ENCODE results near the gene ECSIT.
A peak's percentile ranks its signal among the peaks of the same experiment; 100 is the strongest.

ECSIT gene

DNA sequence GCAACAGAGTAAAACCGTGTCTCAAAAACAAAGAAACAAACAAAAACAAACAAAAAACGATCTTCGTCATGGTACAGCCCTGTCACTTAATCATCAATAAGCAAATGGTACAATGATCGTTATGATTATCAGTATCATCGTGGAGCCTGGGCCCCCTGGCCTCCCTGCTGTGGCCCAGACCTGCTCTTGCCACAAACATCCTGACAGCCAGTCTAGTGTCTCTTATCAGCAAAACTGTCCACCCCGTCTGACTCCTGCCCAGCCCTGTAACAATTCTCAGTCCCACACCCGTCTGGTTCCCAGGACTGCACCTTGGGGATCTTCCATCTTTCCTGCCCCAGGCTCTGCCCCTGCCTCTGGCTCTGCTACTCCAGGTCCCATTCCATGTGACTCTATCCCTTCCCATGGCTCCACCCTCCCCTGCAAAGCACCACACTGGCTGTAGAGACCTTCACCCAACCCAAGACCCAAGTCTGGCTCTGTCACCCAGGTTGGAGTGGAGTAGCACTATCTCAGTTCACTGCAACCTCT is 29.0 kb downstream of the ECSIT start:
- no peak for DNase-seq

DNA sequence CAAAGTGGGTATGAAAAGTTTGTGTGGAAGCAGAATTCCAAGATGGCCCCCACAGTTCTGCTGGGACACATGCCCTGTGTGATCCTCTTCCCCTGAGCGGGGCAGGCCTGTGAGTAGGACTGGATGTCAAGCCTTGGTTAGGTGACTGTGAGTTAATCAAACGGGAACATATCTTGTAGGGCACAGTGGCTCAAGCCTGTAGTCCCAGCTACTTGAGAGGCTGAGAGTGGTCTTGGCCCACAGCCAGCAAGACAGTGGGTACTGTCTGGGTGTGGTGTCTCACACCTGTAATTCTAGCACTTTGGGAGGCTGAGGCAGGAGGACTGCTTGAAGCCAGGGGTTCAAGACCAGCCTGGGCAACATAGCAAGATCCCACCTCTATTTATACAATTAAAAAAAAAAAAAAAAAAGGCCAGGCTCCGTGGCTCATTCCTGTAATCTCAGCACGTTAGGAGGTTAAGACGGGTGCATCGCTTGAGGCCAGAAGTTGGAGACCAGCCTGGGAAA is 29.7 kb downstream of the ECSIT start:
- DNase-seq, result no peak

DNA sequence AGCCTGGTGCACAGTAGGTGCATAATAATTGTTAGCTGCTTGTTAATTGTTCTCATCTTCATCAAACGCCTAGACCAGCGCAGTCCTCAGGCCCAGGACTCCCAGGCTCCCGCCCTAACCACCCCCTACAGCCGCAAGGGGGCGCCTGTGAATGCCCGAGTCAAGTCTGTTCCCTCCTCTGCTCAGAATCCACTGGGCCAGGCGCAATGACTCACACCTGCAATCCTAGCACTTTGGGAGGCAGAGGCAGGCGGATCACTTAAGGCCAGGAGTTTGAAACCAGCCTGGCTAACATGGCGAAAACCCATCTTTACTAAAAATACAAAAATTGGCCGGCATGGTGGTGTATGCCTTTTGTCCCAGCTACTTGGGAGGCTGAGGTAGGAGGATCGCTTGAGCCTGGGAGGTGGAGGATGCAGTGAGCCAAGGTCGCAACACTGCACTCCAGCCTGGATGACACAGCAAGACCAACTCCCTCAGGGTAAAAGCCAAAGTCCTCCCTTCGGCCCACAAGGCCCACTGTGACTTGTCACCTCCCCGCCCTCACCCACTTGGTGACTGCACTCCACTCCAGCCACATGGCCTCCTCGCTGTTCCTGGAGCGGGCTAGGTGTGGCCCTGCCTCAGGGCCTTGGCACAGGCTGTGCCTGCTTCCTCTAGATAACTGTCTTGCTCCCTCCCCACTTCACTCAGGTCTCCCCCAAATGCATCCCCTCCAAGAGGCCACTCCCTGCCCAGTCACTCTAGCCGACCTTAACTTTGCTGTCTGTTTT is 32.4 kb downstream of the ECSIT start:
- DNase-seq, result no peak

DNA sequence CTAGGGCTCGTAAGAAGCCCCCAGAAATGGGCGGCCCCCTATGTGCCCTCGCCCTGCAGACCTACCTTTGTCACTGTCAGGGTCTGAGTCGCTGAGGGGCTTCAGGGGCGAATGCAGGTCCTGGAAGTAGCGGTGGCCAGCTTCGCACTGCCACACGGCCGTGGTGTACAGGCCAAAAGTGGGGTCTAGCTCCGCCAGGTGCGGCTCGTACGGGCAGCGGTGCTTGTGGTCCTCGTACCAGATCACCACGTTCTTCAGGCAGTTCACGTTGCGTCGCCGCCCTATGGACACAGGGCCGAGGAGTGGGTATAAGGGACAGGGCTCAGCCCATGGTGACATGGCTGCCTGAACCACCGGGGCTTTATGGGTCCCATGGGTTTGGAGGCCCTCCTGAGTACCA is 33.0 kb downstream of the ECSIT start:
- no peak for DNase-seq

DNA sequence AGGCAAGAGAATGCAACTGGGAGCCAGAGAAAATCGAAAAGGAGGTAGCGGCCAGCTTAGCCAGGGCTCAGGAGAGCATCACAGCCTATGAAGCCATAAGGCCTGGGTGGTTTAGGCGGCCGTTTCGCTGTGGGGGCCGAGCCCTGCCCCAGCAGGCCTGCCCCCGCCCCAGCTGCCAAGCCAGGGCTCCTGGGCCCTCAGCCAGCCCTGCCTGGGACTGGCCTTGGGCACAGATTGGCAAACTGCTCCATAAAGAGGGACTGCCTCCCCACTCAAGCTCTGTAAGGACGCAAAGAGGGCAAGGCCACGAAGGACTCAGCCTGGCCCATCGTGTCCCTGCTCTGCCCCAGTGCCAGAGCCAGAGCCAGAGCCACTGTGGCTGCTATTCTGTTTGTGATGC is 33.5 kb downstream of the ECSIT start:
- DNase-seq, result no peak

DNA sequence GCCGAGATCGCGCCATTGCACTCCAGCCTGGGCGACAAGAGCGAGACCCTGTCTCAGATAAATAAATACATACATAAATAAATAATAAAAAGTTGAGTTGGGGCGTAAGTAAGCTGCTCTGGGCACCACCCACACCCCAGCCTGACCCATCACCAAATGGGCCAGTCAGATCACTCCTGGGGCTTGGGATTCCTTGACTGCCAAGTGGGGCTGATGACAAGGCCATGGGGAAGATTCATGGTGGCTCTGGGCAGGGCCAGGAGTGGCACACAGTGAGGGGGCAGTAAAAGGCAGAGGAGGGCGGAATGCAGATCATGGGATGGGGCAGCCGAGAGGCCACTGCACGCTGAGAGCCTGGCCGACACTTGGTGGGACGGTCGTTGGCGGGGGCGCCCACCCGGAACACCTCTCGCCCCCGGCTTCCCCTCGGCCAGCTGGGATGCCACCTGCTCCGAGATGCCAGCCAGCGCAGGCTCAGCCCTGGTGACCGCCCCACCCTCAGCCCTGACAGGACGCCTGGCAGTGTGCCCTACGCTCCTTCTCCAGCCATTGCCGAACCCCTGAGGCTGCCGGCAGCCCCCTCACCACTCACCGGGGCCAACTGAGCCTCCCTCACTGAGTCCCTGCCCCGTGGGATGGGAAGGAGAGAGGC is 34.2 kb downstream of the ECSIT start:
- no peak for DNase-seq

DNA sequence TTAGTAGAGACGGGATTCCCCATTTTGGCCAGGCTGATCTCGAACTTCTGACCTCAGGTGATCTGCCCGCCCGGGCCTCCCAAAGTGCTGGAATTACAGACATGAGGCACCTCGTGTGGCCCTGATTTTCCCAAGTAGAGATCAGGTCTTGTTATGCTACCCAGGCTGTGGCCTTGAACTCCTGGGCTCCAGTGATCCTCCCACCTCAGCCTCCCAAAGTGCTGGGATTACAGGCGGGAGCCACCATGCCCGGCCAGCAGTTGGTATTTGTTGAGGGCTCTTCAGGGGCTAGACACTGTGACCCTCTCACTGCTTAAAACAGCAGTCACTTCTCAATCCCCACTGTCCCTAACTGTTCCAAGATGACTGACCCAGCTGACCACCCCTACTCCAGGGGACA is 39.6 kb downstream of the ECSIT start:
- no peak for DNase-seq

DNA sequence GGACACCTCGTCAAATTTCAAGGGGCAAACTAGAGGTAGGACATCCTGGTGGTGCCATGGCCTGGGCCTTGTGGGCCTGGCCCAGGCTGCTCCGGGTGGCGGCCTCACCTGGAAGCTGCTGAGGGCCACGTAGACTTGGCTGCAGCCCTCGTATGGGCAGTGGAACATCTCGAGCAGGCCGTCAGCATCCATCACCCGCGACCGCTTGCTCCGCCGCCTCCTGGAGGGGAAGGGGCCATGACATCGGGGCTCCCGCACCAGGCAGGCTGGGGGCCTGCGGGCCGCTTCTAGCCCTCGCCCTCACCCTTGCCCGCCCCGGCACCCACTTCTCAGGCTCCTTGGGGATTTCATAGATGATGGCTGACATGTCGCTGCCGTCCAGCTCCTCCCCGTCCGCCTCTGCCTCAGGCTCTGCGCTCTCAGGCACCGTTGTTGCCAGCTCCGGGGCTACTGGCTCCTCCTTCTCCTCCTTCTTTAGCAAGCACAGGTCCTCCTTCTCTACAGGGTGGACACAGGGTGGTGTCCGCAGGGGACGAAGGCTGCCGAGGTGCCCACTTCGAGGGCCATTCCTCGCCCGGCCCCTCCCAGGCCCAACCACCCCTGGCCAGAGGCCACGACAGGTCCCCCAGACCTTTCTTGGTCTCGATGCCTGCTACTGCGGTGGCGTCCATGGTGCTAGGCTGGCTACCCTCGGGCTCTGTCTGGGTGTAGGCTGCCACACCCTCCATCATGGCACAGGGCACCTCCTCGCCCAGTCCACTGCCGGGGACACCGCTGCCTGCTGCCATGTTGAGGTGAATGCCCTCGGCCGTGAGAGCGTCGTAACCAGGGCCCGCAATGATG is 42.1 kb downstream of the ECSIT start:
- no peak for DNase-seq

DNA sequence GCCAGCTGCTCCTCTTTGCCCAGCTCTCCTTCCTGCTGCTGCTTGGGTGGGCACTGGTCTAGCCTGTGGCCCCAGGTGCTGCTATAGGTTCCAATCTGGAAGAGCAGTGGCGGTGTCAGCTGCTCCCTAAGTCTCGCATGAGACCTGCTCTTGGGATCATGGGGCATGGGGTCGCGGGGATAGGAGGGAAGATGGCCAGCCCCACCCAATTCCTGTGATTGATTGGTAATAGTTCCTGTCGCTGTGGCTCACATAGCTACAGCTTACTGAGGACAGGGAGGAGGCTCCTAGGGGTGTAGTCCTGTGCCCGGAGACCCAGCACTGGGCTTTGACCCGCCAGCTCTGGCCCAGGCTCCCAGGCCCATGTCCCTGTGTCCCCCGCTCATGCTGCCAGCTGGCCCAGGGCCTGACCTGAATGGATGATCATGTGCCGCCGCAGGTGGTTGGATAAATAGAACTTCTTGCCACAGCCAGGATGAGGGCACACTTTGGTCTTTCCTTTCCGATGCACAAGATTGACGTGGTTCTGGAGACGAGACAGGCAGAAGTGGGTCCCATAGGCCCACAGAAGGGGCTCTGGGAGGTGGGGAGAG is 43.6 kb downstream of the ECSIT start:
- DNase-seq, result no peak

DNA sequence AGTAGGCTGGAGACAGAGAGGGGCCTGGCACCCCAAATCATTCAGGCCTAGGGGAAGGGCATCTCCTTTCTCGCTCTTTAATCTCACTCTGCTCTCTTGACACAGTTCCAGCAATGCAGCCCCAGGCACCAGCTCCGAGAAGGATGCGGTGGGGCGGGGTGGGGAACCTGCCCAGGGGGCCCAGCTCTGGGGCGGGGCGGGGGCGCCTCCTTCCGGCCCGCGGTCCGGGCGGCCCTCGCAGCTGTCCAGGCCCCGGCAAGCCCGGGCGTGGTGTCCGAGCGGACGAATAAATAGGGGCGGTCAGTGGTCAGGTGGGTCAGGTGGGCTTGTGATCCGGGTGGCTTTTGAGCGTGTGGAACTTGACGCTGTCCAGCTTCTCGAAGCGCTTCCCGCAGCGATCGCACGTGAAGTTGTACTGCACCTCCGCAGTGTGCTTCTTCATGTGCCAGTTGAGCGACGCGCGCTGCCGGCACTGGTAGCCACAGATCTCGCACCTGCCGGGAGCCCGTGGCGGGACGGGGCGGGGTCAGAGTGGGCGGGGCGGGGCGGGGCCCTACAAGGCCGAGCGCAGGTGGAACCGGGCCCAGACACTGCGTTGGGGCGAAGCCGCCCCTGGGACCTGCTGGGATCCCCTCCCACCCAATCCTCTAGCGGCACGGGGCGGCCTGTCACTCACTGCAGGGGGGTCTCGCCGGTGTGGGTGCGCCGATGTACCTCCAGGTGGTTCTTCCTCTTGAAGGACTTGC is 45.4 kb downstream of the ECSIT start:
- DNase-seq, result no peak

DNA sequence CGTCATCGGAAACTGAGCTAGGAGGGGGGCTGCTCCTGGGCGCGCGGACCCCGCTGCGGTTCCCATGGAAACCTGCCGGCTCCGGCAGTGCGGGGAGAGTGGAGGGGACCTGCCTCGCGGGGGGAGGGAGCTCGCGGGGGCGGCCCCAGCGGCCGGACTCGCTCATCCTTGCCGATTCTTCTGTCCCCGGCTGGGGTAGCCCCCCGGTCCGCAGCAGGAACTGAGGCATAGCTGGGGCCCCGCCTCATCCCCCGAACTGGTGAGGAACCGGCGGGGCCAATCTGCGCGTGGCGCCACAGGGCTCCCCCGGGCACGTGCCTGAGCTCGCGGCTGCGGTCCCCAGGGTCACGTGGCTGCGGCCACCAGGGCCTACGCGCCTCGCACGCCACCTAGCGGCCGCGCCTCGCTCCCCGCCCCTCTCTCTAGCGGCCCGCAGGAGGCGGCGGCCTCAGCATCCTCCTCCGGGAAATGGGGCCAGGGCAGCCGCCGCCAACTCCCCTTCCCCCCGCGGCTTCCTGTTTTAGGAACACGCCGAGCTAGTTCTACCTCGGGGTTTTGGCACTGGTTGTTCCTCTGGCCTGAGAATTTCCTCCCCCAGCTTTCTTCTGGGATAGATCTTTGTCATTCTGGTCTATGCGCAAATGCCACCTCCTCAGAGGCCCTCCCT is 46.4 kb downstream of the ECSIT start:
- peak; percentile 43 for DNase-seq

DNA sequence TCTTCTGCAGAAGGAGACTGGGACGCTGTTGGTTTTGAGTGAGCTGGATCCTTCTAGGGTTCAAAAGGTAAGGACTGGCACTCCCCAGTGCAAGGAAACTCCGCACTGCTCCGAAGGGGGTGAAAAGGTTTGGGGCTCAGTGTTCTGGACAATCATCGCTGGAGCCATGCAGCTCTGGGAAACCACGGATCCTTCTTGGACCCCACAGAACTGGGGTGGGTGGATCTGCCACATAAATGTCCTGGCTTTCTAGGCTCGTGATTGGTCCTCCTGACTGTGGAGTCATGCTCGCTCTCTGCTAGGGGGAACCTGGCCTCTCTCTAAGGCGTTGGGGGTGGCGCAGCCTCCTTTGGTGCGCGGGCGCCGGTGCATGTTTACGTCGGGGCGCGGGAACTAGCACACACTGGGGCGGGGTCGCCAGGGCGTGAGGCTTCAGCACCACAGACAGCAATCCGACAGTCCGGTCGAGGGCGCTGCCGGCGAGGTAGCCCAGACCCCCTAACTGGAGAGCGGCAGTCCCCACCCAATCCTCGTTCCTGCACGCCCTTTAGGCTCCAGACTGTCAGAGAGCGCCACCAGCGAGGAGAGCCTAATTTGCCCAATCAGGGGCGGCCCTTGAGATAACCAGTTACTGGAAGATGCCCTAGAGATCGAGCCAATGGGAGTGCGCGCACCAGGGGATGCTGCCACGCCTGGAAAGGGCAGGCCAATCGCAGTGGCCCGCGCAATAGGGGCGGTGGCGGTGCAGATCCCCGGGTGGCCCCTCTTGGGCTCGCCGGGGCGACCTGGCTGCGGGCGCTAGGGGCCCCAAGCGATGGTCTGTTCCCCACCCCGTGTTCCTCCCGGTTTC is 47.2 kb downstream of the ECSIT start:
- peak; percentile 69 for DNase-seq

DNA sequence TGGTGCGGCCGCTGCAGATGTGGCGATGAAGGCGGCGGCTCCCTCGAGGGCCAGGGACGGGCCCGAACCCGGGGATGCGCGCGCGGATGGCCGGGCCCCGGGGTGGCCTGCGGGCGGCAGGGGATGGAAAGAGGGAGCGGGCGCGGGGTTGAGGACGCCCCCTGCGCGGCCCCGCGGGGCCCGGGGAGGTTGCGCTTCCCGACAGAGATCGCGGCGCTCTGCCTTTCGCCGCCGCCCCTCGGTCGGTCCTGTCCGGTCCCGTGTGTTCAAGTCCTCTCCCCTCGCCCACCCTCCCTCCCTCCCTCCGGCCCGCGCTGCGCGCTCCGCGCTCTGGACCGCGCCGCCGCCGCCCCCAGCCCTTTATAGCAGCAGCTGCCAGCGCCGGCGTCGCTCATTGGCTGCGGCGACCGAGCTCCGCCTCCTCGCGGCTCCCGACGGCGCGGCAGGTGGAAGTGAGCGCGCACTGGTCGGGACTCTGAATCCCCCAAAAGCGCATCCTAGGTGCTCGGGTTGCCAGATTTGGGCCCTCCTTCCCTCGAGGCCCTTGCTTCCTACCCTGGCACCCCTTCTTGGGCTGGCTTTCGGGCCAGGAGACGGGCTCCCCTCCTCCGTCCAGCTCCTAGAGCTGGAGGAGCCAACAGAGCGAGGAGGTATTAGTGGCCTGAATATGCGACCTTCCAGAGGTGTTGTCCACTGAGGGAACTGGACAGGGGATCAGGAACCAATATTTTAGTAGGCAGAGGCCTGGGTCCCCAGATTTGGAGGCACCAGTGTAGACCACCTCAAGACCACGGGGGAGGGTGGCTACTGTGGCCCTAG is 48.0 kb downstream of the ECSIT start, which contains the start of gene ELAVL3:
TSS of gene ELAVL3 (minus strand) at position 332 of the 819 bp plus-strand sequence. CDS start 438 bp downstream, outside the sequence.
- peak; percentile 8 for DNase-seq

DNA sequence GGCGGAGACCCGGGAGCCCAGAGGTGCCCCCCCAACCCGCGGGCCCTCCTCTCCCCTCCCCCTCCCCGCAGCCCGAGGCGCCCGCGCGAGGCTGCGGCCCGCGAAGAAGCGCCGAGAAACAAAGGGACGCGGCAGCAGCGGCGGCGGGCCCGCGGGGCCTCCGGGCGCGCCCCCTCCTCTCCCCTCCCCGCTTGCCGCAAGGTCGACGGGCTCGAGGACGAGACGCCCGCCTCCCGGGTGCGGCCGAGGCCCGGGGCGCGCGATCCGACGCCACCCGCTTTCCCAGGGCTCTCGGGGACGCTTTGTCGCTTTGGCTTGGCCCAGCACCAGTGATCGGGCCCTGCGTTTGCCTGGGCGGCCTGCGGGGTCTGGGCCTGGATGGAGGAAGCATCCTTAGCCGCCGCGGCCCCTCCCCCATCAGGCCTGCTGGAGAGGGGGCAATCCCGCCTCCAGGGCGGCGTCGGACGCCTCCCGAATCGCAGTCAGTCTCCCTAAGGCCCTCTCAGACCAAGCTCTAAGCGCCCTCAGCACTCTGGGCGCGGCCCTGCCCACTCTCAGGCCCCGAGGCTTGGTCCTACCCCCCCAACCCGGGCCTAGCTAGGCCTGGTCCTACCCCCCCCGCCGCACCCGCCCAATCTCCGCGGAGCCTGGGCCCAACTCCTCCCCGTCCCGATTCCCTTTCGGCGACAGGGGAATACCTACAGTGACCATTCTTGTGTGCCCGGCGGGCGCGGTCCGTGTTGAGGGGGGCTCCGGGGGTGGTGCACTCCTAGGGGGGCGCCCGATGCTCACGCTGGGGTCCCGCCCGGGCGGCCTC is 48.8 kb downstream of the ECSIT start:
- DNase-seq, result no peak

DNA sequence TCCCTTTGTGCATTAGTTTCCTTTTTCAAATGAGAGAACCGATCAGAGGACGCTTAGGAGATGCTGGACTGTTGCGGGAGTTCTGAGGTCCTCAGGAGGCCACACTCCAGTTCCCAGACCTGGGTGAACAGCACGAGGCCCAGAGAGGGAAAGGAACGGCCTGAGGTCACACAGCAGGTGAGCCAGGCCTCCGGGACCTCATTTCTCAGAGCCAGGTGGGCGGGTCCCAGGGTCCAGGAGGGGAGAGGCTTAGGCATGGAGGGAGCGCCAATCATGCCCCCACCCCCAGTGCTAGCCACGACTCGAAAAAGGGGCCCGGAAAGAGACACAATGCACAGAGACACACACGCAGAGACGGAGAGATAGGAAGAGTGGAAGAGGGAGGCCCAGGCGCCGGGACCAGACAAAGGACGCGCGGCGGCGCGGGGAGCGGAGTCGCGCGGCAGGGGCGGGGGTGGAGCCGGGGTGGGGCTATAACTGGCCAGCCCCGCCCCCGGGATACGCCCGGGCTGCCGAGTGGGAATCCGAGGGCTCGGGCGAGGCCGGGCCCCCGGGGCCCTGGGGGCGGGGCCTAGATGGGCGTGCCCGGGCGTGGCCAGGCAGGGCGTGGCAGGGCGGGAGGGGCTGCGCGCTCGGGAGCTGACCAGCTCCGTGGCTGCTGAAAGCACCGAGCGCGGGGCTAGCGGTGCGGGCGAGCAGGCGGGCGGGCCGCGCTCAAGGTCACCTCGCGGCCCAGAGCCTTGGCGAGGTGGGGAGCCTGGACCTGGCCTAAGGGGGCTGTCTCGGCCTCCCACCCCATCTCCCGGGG is 49.6 kb downstream of the ECSIT start:
- DNase-seq, result peak; percentile 7

DNA sequence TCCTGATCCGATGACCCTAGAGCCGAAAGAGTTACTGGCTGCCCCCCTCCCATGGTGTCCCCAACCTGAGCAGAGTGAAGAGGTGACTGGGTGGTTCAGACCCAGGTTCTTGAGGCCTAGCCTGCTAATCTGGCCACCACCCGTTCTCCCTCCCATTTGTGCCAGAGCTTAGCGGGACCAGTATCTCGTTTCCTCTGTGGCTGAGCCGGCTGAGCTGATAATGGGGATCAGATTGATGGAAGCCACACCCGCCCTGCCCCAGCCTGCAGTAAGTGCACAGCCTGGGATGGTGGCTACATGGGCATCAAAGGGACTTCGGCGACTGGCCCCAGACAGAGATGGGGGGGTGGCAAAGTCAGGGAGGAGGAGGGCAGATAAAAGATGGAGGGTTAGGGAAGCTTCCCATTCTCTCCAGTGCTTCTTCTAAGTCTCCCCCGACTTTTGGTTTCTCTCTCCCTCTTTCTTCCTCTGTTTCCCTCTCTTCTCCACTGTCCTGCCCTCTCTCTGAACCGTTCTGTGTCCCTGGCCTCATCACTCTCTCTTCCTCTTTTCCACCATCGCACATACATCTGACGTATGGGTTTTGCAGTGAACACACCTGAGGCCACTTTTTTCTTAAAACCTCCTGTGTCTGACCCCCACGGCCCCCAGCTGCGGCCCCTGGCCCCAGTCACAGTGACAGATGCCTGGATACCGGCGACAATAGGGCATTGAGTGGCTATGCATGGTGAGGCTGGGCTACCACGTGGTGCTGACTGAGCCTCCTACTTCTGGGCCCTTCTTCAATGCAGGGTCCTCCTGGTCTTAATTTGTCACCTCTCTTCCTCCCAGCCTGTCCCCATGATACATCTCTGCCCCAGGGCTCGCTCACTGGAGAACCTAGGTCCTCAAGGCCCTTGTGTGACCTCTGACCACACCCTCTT is 50.5 kb downstream of the ECSIT start:
- no peak for DNase-seq

DNA sequence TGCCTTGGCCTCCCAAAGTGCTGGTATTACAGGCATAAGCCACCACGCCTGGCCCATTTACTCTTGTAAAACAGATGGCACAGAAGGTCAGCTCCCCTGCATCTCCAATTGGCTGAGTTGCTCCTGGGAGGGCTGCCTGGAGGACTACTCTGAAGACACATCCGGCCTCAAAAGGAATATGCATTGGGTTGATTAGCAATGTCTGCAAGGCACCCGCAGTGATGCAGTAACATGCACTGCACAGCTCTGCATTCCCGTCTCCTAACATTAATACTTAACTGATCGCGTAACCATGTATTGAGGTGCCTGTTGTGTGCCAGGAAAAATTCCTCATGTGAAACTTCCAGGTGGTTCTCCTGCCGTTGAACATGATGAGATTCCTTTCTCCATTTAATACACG is 53.1 kb downstream of the ECSIT start:
- no peak for DNase-seq

Data from NCI-H2081 treated with DMSO at 0.1 percent for 48 hours (cell line).